Tibial nerve (tissue), 4 donors: Measurements from ENCODE around the gene ADRM1.

ENCODE experiments used
- EP300 ChIP-seq, 2 donors: sonication (generic); formaldehyde crosslinking; IDR thresholded peaks; one replicate each; pipeline ENCODE4 v1.6.1; 2017; ENCODE audit warnings: antibody characterized with exemption in 2 of 2, mild to moderate bottlenecking in 1 of 2
- POLR2A ChIP-seq, 2 donors: fragments of 450-650 bp; IDR thresholded peaks; one replicate each; pipeline ENCODE4 v1.6.1; 2017; ENCODE audit warnings: antibody characterized with exemption in 2 of 2, mild to moderate bottlenecking in 2 of 2, moderate library complexity in 2 of 2
- TF ChIP-seq, protein P1 (sequence below), 5 experiments: fragments of 200-600 bp in 3 of 5; fragments of 450-650 bp in 2 of 5; sonication (generic) in 3 of 5; IDR thresholded peaks; one replicate each; pipeline ENCODE4 v1.5.1; 2016 to 2019; ENCODE audit warnings: antibody characterized with exemption in 5 of 5, mild to moderate bottlenecking in 3 of 5, moderate library complexity in 2 of 5

GRCh38 chr20:62293111-62293784, 9.5 kb upstream of the ADRM1 start:
- TF ChIP-seq, protein P1, sequence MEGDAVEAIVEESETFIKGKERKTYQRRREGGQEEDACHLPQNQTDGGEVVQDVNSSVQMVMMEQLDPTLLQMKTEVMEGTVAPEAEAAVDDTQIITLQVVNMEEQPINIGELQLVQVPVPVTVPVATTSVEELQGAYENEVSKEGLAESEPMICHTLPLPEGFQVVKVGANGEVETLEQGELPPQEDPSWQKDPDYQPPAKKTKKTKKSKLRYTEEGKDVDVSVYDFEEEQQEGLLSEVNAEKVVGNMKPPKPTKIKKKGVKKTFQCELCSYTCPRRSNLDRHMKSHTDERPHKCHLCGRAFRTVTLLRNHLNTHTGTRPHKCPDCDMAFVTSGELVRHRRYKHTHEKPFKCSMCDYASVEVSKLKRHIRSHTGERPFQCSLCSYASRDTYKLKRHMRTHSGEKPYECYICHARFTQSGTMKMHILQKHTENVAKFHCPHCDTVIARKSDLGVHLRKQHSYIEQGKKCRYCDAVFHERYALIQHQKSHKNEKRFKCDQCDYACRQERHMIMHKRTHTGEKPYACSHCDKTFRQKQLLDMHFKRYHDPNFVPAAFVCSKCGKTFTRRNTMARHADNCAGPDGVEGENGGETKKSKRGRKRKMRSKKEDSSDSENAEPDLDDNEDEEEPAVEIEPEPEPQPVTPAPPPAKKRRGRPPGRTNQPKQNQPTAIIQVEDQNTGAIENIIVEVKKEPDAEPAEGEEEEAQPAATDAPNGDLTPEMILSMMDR (IDR thresholded peaks at IDR 0.05), result no peak
- TF ChIP-seq POLR2A (IDR thresholded peaks at IDR 0.05) (no peak), EP300 (IDR thresholded peaks at IDR 0.05) (no peak)
